ENCODE results near the gene TMEM109.

The TMEM109 gene

GRCh38 chr11:60869451-60869825 lies 44.5 kb upstream of the TMEM109 start:
- no peak for DNase-seq (ENCODE audit: low read depth)
- TF ChIP-seq CTCF (conservative IDR thresholded peaks at IDR 0.05; ENCODE audit: low read depth, low read length) = no peak
- H3K4me3 ChIP-seq (ENCODE audit: low read length) = no peak overlapping the region

- no peak for TF ChIP-seq CTCF (conservative IDR thresholded peaks at IDR 0.05; ENCODE audit: low read depth, low read length)
- no peak overlapping the region for H3K4me3 ChIP-seq (ENCODE audit: low read length)
- no peak for DNase-seq (ENCODE audit: low read depth)
These were observed 43.7 kb upstream of the TMEM109 start for GRCh38 chr11:60870276-60870675.

DNA sequence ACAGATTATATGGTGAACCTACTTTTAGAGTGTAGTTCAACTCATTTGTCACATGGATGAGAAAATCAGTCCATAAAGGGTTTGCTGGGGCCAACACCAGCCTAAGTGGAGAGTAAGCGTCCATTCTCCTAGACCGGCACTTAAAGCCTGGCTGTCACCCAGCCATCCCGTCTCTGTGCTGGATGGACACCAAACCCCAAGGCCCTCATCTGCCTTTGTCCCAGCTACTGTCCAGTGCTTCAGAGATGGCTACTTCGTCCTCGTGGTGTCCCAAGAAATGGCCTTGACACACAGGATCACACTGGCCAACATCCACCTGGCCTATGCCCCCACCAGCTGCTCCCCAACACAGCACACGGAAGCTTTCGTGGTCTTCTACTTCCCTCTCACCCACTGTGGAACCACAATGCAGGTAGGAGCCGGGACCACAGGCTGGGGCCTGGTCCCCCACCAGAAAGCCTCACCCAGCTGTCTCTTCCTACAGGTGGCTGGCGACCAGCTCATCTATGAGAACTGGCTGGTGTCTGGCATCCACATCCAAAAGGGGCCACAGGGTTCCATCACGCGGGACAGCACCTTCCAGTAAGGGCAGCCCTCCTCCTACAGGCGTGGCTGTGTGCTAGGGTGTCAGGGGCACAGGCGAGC lies 43.1 kb upstream of the TMEM109 start:
- DNase-seq (ENCODE audit: low read depth) = no peak
- TF ChIP-seq CTCF (conservative IDR thresholded peaks at IDR 0.05; ENCODE audit: low read depth, low read length) = no peak
- H3K4me3 ChIP-seq (ENCODE audit: low read length) = no peak overlapping the region

GRCh38 chr11:60871378-60872061 lies 42.4 kb upstream of the TMEM109 start:
- no peak overlapping the region for H3K4me3 ChIP-seq (ENCODE audit: low read length)
- no peak for TF ChIP-seq CTCF (conservative IDR thresholded peaks at IDR 0.05; ENCODE audit: low read depth, low read length)
- no peak for DNase-seq (ENCODE audit: low read depth)

GRCh38 chr11:60872124-60872960 lies 41.6 kb upstream of the TMEM109 start:
- H3K4me3 ChIP-seq (ENCODE audit: low read length) = no peak overlapping the region
- no peak for TF ChIP-seq CTCF (conservative IDR thresholded peaks at IDR 0.05; ENCODE audit: low read depth, low read length)
- no peak for DNase-seq (ENCODE audit: low read depth)

DNA sequence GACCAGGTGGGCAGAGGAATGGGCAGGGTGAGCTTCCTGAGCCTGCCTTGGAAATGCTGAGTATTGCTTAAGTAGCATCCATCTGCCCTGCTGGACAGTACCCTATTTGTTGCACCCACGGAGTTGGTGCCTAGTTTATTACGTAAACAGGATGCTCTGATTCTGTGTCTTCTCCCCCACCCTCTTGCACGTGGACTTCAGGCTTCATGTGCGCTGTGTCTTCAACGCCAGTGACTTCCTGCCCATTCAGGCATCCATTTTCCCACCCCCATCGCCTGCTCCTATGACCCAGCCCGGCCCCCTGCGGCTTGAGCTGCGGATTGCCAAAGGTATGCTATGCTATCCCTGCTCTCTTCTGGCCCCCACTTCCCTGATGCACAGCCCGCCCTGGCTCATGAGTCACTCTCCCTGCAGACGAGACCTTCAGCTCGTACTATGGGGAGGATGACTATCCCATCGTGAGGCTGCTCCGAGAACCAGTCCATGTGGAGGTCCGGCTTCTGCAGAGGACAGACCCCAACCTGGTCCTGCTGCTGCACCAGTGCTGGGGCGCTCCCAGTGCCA lies 40.9 kb upstream of the TMEM109 start:
- TF ChIP-seq CTCF (conservative IDR thresholded peaks at IDR 0.05; ENCODE audit: low read depth, low read length) = no peak
- no peak for DNase-seq (ENCODE audit: low read depth)
- H3K4me3 ChIP-seq (ENCODE audit: low read length) = no peak overlapping the region

Measured in retinal pigment epithelial cell (primary cell).